Tongue (tissue), 2 donors: ENCODE results near the gene TSPAN13. TPM values are rescaled to one million over a fixed set of nuclear protein-coding genes. Genes with fewer than 3 reads are reported as not detected.
A peak's percentile ranks its signal among the peaks of the same experiment; 100 is the strongest.

Experiments used
- DNase-seq: peaks from one replicate; pipeline ENCODE4 v3.0.0-alpha.2; 2015
- total RNA-seq: library from RNA; depleted of rRNA; stranded (reverse); fragments of >200 nt; gene quantifications from one replicate; pipeline ENCODE4 v1.2.3, GENCODE V29; 2014

TSPAN13 gene
- 33.8 TPM for total RNA-seq

- peak; percentile 88 for DNase-seq
Observed at GRCh38 chr7:16753102-16753931, at the start of gene TSPAN13. TSPAN13 (plus strand) TSS chr7:16753755; CDS start chr7:16753968, 213 bp downstream.

GRCh38 chr7:16708511-16708910 is 45.0 kb upstream of the TSPAN13 start:
- DNase-seq, result no peak

GRCh38 chr7:16708980-16709379 is 44.6 kb upstream of the TSPAN13 start:
- DNase-seq, result no peak

GRCh38 chr7:16710651-16711050 is 42.9 kb upstream of the TSPAN13 start:
- DNase-seq, result no peak

- DNase-seq, result no peak
Observed at GRCh38 chr7:16711730-16712129, 41.8 kb upstream of the TSPAN13 start.

GRCh38 chr7:16712916-16713315 is 40.6 kb upstream of the TSPAN13 start:
- DNase-seq, result no peak

GRCh38 chr7:16715928-16716327 is 37.6 kb upstream of the TSPAN13 start:
- no peak for DNase-seq

GRCh38 chr7:16718111-16718656 is 35.4 kb upstream of the TSPAN13 start:
- no peak for DNase-seq

- DNase-seq, result no peak
Observed at GRCh38 chr7:16719699-16720098, 33.9 kb upstream of the TSPAN13 start.

GRCh38 chr7:16721541-16721940 is 32.0 kb upstream of the TSPAN13 start:
- DNase-seq, result no peak

- DNase-seq, result no peak
Observed at GRCh38 chr7:16724344-16724743, 29.2 kb upstream of the TSPAN13 start.

GRCh38 chr7:16726189-16726588 is 27.4 kb upstream of the TSPAN13 start:
- no peak for DNase-seq

GRCh38 chr7:16727736-16728135 is 25.8 kb upstream of the TSPAN13 start:
- DNase-seq, result no peak

- no peak for DNase-seq
Observed at GRCh38 chr7:16728811-16729210, 24.7 kb upstream of the TSPAN13 start.

- no peak for DNase-seq
Observed at GRCh38 chr7:16729541-16729940, 24.0 kb upstream of the TSPAN13 start.

- no peak for DNase-seq
Observed at GRCh38 chr7:16730937-16731336, 22.6 kb upstream of the TSPAN13 start.

GRCh38 chr7:16732828-16733227 is 20.7 kb upstream of the TSPAN13 start:
- no peak for DNase-seq

GRCh38 chr7:16734148-16734726 is 19.3 kb upstream of the TSPAN13 start:
- no peak for DNase-seq

GRCh38 chr7:16735020-16735419 is 18.5 kb upstream of the TSPAN13 start:
- DNase-seq, result no peak

- no peak for DNase-seq
Observed at GRCh38 chr7:16738011-16738688, 15.4 kb upstream of the TSPAN13 start.

- DNase-seq, result no peak
Observed at GRCh38 chr7:16739863-16740622, 13.5 kb upstream of the TSPAN13 start.

- no peak for DNase-seq
Observed at GRCh38 chr7:16740623-16740953, 13.0 kb upstream of the TSPAN13 start.
